Gastrocnemius medialis (tissue), 4 donors: ENCODE measurements around the gene PAPLN. TPM values are rescaled to one million over a fixed set of nuclear protein-coding genes. Genes with fewer than 3 reads are reported as not detected.

Experiments
- ATAC-seq, 2 donors: fragments of 150-250 bp; one replicate each; pipeline ENCODE4 v1.9.1; 2016
- DNase-seq, 2 donors: peaks; one replicate each; pipeline ENCODE4 v3.0.0-alpha.2; 2019
- H3K27ac ChIP-seq, 4 donors: fragments of 200-600 bp; sonication (generic); 1 replicate in 1 of 4; 2 replicates in 3 of 4; pipeline ENCODE4 v1.5.1; 2016 to 2018; ENCODE audit warnings: mild to moderate bottlenecking in 2 of 4, moderate library complexity in 1 of 4
- H3K27me3 ChIP-seq, 3 donors: fragments of 200-600 bp; sonication (generic) in 2 of 3; 1 replicate in 1 of 3; 2 replicates in 2 of 3; pipeline versions ENCODE4 v1.5.1 to v1.6.0; 2016 to 2019; ENCODE audit warnings: mild to moderate bottlenecking in 1 of 3, moderate library complexity in 1 of 3
- H3K36me3 ChIP-seq, 2 donors: fragments of 200-600 bp; sonication (generic) in 1 of 2; one replicate each; pipeline ENCODE4 v1.5.1; 2017 to 2018
- H3K4me1 ChIP-seq, 2 donors: fragments of 200-600 bp; sonication (generic) in 1 of 2; one replicate each; pipeline ENCODE4 v1.5.1; 2016 to 2017; ENCODE audit warnings: mild to moderate bottlenecking in 2 of 2
- H3K4me3 ChIP-seq, 4 donors: fragments of 200-600 bp; sonication (generic) in 3 of 4; 1 replicate in 1 of 4; 2 replicates in 3 of 4; pipeline ENCODE4 v1.5.1; 2016 to 2019; ENCODE audit warnings: mild to moderate bottlenecking in 2 of 4
- H3K9me3 ChIP-seq, 3 donors: fragments of 200-600 bp; sonication (generic) in 2 of 3; 1 replicate in 1 of 3; 2 replicates in 2 of 3; pipeline ENCODE4 v1.5.1; 2016 to 2019
- POLR2A ChIP-seq, 2 donors: fragments of 450-650 bp; IDR thresholded peaks; one replicate each; pipeline ENCODE4 v1.6.1; 2017; ENCODE audit warnings: antibody characterized with exemption in 2 of 2, mild to moderate bottlenecking in 2 of 2, moderate library complexity in 2 of 2
- in situ Hi-C, 4 donors: fragments of 200-750 bp; cut with MboI; loops; one replicate each; pipeline versions ENCODE4 v1.15.0 to v1.8.0; 2017; ENCODE audit warnings: low sequenced_read_pairs in 4 of 4
- intact Hi-C: fragments of 100-400 bp; cut with DNase I; formaldehyde crosslinking; loops from one replicate; pipeline ENCODE4 v1.15.1; 2023; ENCODE audit warnings: low total_unique reads
- total RNA-seq, 4 donors: library from RNA; depleted of rRNA; stranded (reverse); fragments of >200 nt; gene quantifications; one replicate each; pipeline versions ENCODE4 v1.1.0 to v1.2.3, GENCODE V29; 2016
- TF ChIP-seq, protein P1 (sequence below), 5 experiments: fragments of 450-650 bp in 3 of 5; fragments of 200-600 bp in 2 of 5; sonication (generic) in 2 of 5; IDR thresholded peaks in 4 of 5; conservative IDR thresholded peaks in 1 of 5; 1 replicate in 4 of 5; 2 replicates in 1 of 5; pipeline ENCODE4 v1.5.1; 2016 to 2019; ENCODE audit warnings: antibody characterized with exemption in 5 of 5, mild to moderate bottlenecking in 3 of 5, moderate library complexity in 3 of 5

The PAPLN gene
- total RNA-seq, 4 donors from 2014 or later, result 1.9 to 5.0 (median 2.5) TPM

DNA sequence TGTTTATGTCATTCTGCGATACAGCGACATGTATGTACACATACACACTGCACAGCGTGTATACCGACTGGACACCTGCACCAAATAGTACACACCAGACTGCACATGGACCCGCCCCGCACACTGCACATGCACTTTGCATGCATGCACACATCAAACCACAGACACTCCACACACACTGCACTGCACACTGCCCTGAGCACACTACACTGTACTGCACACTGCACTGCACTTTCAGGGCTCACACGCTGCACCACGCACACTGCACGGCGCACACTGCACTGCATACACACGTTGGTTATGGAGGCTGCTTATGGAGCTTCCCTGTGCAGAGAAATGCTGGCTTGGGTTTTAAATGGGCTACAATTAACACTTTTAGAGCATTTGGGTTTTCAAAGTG is 1.6 kb downstream of the PAPLN start:
- intact Hi-C loops, result no loop called here
- Histone ChIP-seq H3K36me3 (no peaks in the 10 kb centered on the region), H3K27me3 (peaks cover 39 to 53% (median 39%) of the 10 kb centered on the region in 3 donors), H3K27ac (no peak overlapping the region), H3K4me1 (peaks cover 8 to 19% of the 10 kb centered on the region in 2 donors), H3K9me3 (no peaks in the 10 kb centered on the region), H3K4me3 (peak overlapping the region in 3 of 4 donors; percentile 36 to 54 (median 52))
- in situ Hi-C loops, result no loop called here
- DNase-seq, result no peak
- TF ChIP-seq POLR2A (IDR thresholded peaks at IDR 0.05), result no peak
- TF ChIP-seq, protein P1, sequence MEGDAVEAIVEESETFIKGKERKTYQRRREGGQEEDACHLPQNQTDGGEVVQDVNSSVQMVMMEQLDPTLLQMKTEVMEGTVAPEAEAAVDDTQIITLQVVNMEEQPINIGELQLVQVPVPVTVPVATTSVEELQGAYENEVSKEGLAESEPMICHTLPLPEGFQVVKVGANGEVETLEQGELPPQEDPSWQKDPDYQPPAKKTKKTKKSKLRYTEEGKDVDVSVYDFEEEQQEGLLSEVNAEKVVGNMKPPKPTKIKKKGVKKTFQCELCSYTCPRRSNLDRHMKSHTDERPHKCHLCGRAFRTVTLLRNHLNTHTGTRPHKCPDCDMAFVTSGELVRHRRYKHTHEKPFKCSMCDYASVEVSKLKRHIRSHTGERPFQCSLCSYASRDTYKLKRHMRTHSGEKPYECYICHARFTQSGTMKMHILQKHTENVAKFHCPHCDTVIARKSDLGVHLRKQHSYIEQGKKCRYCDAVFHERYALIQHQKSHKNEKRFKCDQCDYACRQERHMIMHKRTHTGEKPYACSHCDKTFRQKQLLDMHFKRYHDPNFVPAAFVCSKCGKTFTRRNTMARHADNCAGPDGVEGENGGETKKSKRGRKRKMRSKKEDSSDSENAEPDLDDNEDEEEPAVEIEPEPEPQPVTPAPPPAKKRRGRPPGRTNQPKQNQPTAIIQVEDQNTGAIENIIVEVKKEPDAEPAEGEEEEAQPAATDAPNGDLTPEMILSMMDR (IDR thresholded peaks at IDR 0.05 in 4 of 5, conservative IDR thresholded peaks at IDR 0.05 in 1 of 5), result no peak
- no peak for ATAC-seq

DNA sequence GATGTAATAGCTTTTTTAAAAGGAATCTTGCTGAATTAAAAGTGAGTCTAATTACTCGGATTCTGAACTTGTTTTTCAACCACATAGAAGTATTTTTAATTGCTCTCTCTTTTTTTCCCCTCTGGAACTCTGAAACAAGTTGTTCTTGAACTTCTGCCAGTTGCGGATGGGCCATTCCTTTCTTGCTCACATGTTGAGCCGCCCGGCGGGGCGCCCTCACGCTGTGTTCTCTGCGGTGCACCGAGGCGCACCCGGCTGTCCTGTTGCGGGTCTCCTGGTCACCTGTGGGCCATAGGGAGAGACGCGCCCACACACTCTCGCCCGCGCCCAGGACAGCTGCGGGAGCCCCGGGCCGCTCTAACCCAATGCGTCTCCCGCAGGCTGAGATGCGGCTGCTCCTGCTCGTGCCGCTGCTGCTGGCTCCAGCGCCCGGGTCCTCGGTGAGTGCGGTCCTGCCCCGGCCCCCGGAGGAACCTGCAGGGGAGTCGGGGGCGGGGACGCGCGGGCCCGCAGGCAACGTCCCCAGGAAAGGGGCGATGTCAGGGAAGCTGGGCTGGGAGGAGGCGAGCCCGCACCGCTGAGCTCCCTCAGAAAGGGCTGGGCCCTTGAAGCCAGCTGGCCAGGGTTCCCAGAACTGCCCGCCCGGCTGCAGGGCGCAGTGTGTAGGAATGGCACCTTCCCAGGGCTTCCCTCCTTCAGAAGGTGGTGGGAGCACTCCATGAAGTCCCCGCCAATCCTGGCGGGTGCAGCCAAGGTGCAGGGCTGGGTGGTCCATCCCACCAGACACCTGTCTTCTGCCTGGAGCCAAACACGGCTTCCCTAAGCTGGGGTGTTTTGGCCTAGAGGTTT is 2.3 kb downstream of the PAPLN start:
- intact Hi-C loops, result no loop called here
- H3K36me3 ChIP-seq, result no peaks in the 10 kb centered on the region
- H3K9me3 ChIP-seq, result no peaks in the 10 kb centered on the region
- H3K4me3 ChIP-seq, result peak overlapping the region; percentile 36 to 54 (median 48)
- TF ChIP-seq, protein P1 (IDR thresholded peaks at IDR 0.05 in 4 of 5, conservative IDR thresholded peaks at IDR 0.05 in 1 of 5), result no peak
- no peak for TF ChIP-seq POLR2A (IDR thresholded peaks at IDR 0.05)
- peaks cover 35 to 50% (median 40%) of the 10 kb centered on the region in 3 donors for H3K27me3 ChIP-seq
- ATAC-seq (no peak), DNase-seq (no peak)
- in situ Hi-C loops, result no loop called here
- H3K27ac ChIP-seq, result peak overlapping the region in 1 of 4 donors; percentile 14
- H3K4me1 ChIP-seq, result peaks cover 8 to 19% of the 10 kb centered on the region in 2 donors

DNA sequence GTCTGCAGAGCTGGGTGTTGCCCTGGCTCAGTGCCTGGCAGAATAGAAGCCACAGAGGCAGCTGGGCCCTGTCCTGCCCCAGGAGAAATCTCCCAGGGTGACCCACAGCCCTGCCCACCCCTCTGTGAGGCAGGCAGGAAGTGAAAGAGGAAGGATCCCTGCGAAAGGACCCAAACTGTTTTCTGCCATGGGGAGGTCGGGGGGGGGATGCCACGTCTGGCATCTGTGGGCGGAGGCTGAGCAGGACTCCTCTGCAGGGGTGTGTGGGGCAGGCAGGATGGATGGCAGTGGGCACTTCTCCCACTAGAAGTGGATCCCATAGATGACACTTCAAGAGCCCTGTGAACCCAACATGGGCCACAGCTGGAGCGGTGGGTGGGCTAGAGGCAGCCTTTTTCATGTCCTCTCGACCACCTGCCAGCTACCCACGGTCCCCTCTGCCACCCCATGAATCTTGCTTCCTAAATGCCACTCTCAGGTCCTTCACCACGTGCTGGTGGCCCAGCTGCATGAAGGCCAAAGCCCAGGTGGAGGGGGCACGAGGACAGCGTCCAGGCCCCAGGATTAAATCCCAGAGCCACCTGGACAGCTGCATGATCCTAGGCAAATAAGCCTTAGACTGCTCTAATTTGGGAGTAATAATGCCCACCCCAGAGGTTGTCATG is 3.6 kb downstream of the PAPLN start:
- Histone ChIP-seq H3K36me3 (no peaks in the 10 kb centered on the region), H3K27me3 (peaks cover 45 to 57% (median 53%) of the 10 kb centered on the region in 3 donors), H3K4me1 (peaks cover 8 to 24% of the 10 kb centered on the region in 2 donors), H3K9me3 (no peaks in the 10 kb centered on the region), H3K4me3 (no peak overlapping the region), H3K27ac (no peak overlapping the region)
- TF ChIP-seq, protein P1 (IDR thresholded peaks at IDR 0.05 in 4 of 5, conservative IDR thresholded peaks at IDR 0.05 in 1 of 5), result no peak
- TF ChIP-seq POLR2A (IDR thresholded peaks at IDR 0.05), result no peak
- intact Hi-C loops, result no loop called here
- in situ Hi-C loops, result no loop called here
- DNase-seq (no peak), ATAC-seq (no peak)

DNA sequence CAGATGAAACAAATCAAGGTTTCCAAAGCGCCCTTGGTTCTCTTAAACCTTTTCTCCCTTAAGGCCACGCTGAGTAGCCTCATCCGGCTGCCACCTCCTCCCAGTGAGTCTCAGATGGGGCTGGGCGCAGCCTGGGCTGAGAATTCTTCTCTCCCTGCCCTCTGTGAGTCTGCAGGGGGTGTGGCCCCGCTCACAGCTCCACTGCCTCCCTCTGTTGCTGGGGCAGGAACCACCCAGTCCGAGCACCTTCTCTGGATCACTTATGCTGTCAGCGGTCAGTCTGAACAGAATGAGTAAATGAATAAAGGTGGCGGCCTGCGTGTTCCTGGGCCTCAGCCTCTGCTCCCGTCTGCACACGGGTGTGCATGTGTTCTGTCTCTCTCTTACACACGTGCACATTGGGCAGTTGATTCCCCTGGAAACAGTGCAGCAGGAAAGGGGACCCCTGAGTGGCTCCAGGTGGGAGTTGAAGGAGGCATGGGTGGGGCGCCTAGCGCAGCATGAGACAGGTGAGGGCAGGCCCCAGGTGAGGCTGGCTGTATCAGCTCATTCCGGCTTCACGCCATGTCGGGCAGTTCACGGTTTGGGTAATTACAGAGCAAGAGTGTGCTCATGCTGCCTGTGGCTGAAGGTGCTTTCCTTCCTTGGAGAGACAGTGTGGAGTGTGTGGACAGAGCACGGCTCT is 4.3 kb downstream of the PAPLN start:
- Histone ChIP-seq H3K27ac (no peak overlapping the region), H3K9me3 (no peaks in the 10 kb centered on the region), H3K4me1 (peaks cover 8 to 24% of the 10 kb centered on the region in 2 donors), H3K36me3 (no peaks in the 10 kb centered on the region), H3K4me3 (no peak overlapping the region), H3K27me3 (peaks cover 51 to 60% (median 59%) of the 10 kb centered on the region in 3 donors)
- TF ChIP-seq POLR2A (IDR thresholded peaks at IDR 0.05), result no peak
- TF ChIP-seq, protein P1 (IDR thresholded peaks at IDR 0.05 in 4 of 5, conservative IDR thresholded peaks at IDR 0.05 in 1 of 5), result no peak
- no peak for DNase-seq
- no peak for ATAC-seq
- intact Hi-C loops, result no loop called here
- in situ Hi-C loops, result no loop called here
